ENCODE results near the gene KCNQ1OT1. TPM values are rescaled to one million over a fixed set of nuclear protein-coding genes. Genes with fewer than 3 reads are reported as not detected.
A peak's percentile ranks its signal among the peaks of the same experiment; 100 is the strongest.

Gene KCNQ1OT1
- total and polyA plus RNA-seq, 8 donors, result under 0.01 to 15.1 (median 2.3) TPM

DNA sequence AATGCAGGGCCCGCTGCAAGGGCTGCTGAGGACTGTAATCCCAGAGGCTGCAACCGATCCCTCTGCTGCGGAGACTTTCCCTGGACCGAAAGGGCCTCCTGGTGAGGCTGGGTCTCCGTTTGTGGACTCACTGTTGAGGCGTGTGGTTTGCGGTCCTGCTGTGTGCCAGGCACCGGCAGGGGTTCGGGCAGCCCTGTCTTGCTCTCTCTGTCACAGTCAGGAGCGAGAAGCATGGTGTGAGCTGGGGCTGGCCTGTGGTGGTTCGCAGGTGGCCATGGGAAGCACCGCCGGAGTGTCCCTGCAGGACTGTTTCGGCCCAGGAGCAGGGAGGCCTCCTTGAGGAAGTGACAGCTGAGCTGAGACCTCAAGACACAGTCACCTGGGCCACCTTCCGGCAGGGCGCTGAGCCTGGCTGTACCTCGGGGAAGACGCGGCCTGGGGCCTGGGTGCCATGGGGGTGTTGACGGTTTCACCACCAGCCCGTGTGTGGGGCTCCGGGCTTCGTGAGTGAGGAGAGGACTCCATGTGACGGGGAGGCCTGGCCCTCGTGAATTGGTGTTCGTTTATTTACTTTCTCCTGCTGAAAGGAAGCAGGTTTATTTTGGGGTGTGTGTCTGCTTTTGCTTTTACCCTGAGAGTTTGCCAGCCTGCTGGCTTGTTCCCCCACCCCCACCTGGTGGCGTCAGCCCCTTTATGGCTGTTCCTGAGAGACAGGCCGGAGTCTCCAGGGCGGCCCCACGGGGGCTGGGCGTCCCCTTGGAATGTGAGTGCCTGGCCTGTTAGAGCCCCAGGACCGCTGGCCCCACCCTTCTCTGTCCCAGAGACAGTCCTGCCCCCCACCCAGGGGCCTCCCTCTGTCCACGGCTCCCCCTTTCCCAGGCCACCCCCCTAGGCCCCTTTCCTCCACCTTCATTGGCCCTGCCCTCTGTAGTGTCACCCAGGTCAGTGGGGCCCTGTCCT, 122.5 kb downstream of the KCNQ1OT1 start:
- no peaks in the 10 kb centered on the region for H3K27me3 ChIP-seq
- WGBS, 5 donors, result 80 to 90% (median 81%) methylated on average over 21 to 33 of the region's 33 CpGs
- no peak overlapping the region for H3K4me3 ChIP-seq
- H3K36me3 ChIP-seq, result peaks cover 0 to 10% (median 5%) of the 10 kb centered on the region in 4 donors
- peaks cover 20 to 52% (median 39%) of the 10 kb centered on the region in 4 donors for H3K4me1 ChIP-seq
- peak in 1 of 2 donors; percentile 64 for DNase-seq
- no peaks in the 10 kb centered on the region for H3K9me3 ChIP-seq
- intact Hi-C loops (cut with DNase I; ENCODE audit: low total_unique reads), result no loop called here
- no peak for TF ChIP-seq POLR2AphosphoS5 (IDR thresholded peaks at IDR 0.05)
- no peak for TF ChIP-seq EP300 (IDR thresholded peaks at IDR 0.05)
- no peak for TF ChIP-seq POLR2A (IDR thresholded peaks at IDR 0.05)
- TF ChIP-seq, protein P1, sequence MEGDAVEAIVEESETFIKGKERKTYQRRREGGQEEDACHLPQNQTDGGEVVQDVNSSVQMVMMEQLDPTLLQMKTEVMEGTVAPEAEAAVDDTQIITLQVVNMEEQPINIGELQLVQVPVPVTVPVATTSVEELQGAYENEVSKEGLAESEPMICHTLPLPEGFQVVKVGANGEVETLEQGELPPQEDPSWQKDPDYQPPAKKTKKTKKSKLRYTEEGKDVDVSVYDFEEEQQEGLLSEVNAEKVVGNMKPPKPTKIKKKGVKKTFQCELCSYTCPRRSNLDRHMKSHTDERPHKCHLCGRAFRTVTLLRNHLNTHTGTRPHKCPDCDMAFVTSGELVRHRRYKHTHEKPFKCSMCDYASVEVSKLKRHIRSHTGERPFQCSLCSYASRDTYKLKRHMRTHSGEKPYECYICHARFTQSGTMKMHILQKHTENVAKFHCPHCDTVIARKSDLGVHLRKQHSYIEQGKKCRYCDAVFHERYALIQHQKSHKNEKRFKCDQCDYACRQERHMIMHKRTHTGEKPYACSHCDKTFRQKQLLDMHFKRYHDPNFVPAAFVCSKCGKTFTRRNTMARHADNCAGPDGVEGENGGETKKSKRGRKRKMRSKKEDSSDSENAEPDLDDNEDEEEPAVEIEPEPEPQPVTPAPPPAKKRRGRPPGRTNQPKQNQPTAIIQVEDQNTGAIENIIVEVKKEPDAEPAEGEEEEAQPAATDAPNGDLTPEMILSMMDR (IDR thresholded peaks at IDR 0.05), result no peak
- H3K27ac ChIP-seq, result peak overlapping the region in 2 of 5 donors; percentile 20 to 82

DNA sequence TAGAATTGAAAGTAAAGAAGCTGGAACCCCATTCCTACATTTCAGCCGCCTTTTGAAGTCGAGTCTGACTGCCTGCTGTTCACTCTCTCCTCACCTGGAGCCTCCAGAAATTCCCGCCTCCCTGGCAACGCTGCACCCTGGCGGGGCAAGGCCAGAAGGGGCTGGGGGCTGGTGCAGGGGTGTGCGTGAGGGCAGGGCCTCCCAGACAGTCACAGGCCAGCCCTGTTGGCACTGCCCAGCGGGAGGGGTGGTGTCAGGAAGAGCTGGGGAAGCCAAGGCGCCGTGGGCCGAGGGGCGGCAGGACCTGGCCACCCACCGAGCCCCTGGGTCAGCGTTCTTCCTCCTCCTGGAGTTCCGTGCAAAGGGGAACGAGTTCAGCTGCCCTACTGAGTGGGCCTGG, 123.2 kb downstream of the KCNQ1OT1 start:
- WGBS, 5 donors, result 84 to 95% (median 89%) methylated on average over 15 of the region's 15 CpGs
- H3K4me3 ChIP-seq, result no peak overlapping the region
- H3K9me3 ChIP-seq, result no peaks in the 10 kb centered on the region
- no peaks in the 10 kb centered on the region for H3K27me3 ChIP-seq
- intact Hi-C loops (cut with DNase I; ENCODE audit: low total_unique reads), result no loop called here
- peaks cover 20 to 52% (median 39%) of the 10 kb centered on the region in 4 donors for H3K4me1 ChIP-seq
- H3K27ac ChIP-seq, result peak overlapping the region in 2 of 5 donors; percentile 18 to 82
- peaks cover 0 to 17% (median 4%) of the 10 kb centered on the region in 4 donors for H3K36me3 ChIP-seq
- TF ChIP-seq POLR2A (IDR thresholded peaks at IDR 0.05), result no peak
- TF ChIP-seq, protein P1 (IDR thresholded peaks at IDR 0.05), result no peak
- DNase-seq, result no peak

DNA sequence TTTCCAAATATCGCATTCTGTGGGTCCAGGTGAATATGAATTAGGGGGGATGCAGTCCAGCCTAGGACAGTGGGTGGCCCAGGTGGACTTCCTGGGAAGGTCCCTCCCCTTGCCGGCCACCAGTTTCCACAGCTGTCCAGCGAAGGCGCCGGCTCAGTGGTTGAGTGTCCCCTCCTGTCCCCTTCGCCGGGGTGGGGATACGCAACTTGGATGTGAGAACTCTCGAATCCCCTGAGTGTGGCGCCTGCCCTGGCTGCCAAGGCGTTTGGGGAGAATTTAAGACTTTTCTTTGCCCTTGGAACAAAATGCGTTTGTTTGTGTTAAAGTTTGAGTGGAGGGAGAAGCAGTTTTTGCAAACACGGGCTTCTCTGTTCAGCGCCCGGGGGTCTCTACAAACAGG, 123.7 kb downstream of the KCNQ1OT1 start:
- intact Hi-C loops (cut with DNase I; ENCODE audit: low total_unique reads), result no loop called here
- WGBS, 5 donors, result 91 to 96% (median 94%) methylated on average over 15 of the region's 15 CpGs
- DNase-seq, result no peak
- H3K4me3 ChIP-seq, result no peak overlapping the region
- no peaks in the 10 kb centered on the region for H3K27me3 ChIP-seq
- TF ChIP-seq POLR2AphosphoS5 (IDR thresholded peaks at IDR 0.05), result no peak
- H3K27ac ChIP-seq, result peak overlapping the region in 2 of 5 donors; percentile 18 to 82
- H3K9me3 ChIP-seq, result no peaks in the 10 kb centered on the region
- H3K36me3 ChIP-seq, result peaks cover 0 to 17% (median 4%) of the 10 kb centered on the region in 4 donors
- peaks cover 20 to 52% (median 39%) of the 10 kb centered on the region in 4 donors for H3K4me1 ChIP-seq

DNA sequence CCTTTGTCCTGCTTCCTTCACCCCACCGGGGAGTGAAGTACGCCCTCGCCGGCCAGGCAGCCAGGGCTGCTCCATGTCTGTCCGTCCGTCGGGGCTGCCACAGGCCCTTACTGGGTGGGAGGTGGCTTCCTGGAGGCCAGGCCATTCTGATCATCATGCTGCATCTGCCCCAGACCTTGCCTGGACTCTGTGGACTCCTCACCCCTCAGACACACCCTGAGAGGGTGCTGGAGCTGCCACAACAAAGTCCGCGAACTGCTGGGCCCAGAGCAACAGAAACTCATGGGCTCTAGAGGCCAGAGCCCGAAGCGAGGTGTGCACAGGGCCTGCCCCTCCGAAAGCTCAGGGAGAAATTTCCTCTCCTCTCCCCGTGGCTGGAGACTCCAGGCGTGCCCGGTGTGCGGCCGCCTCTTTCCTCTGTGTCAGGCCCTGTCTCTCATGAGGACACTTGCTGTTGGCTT, 124.2 kb downstream of the KCNQ1OT1 start:
- H3K4me1 ChIP-seq, result peaks cover 20 to 52% (median 39%) of the 10 kb centered on the region in 4 donors
- peaks cover 0 to 17% (median 7%) of the 10 kb centered on the region in 4 donors for H3K36me3 ChIP-seq
- no peak for TF ChIP-seq POLR2A (IDR thresholded peaks at IDR 0.05)
- TF ChIP-seq, protein P1 (IDR thresholded peaks at IDR 0.05), result no peak
- TF ChIP-seq EP300 (IDR thresholded peaks at IDR 0.05), result no peak
- no peak for TF ChIP-seq POLR2AphosphoS5 (IDR thresholded peaks at IDR 0.05)
- no peak for DNase-seq
- H3K27ac ChIP-seq, result peak overlapping the region; percentile 67 to 82 (median 77)
- 77 to 97% (median 82%) methylated on average over 8 to 17 of the region's 17 CpGs for WGBS, 5 donors
- no peaks in the 10 kb centered on the region for H3K27me3 ChIP-seq
- no peaks in the 10 kb centered on the region for H3K9me3 ChIP-seq
- intact Hi-C loops (cut with DNase I; ENCODE audit: low total_unique reads), result no loop called here
- no peak overlapping the region for H3K4me3 ChIP-seq
